BE2C (cell line): ENCODE results near the gene IMPA2.

ENCODE experiments used
- DNase-seq: peaks from one replicate; pipeline ENCODE4 v3.0.0-alpha.2; 2020
- H3K27me3 ChIP-seq: fragments of 250-450 bp; sonication (Bioruptor Pico); 2 replicates; pipeline ENCODE4 v1.5.1; 2020; ENCODE audit warnings: mild to moderate bottlenecking
- H3K36me3 ChIP-seq: fragments of 250-450 bp; sonication (Bioruptor Pico); 2 replicates; pipeline ENCODE4 v1.5.1; 2020; ENCODE audit warnings: mild to moderate bottlenecking
- H3K4me1 ChIP-seq: fragments of 250-450 bp; sonication (Bioruptor Pico); 2 replicates; pipeline ENCODE4 v1.5.1; 2020
- H3K4me3 ChIP-seq: 2 replicates; pipeline ENCODE4 v1.5.1; 2011; ENCODE audit warnings: low read depth, low read length
- H3K9me3 ChIP-seq: fragments of 250-450 bp; sonication (Bioruptor Pico); 2 replicates; pipeline ENCODE4 v1.5.1; 2020
- CTCF ChIP-seq: IDR thresholded peaks from 2 replicates; pipeline ENCODE4 v1.5.1; 2012; ENCODE audit warnings: mild to moderate bottlenecking, low read depth, low read length

Gene IMPA2

GRCh38 chr18:12044591-12044990, 63.3 kb downstream of the IMPA2 start:
- Histone ChIP-seq H3K9me3 (no peaks in the 10 kb centered on the region), H3K4me3 (no peak overlapping the region), H3K36me3 (no peaks in the 10 kb centered on the region), H3K4me1 (no peaks in the 10 kb centered on the region), H3K27me3 (no peaks in the 10 kb centered on the region)
- TF ChIP-seq CTCF, result no peak
- no peak for DNase-seq

DNA sequence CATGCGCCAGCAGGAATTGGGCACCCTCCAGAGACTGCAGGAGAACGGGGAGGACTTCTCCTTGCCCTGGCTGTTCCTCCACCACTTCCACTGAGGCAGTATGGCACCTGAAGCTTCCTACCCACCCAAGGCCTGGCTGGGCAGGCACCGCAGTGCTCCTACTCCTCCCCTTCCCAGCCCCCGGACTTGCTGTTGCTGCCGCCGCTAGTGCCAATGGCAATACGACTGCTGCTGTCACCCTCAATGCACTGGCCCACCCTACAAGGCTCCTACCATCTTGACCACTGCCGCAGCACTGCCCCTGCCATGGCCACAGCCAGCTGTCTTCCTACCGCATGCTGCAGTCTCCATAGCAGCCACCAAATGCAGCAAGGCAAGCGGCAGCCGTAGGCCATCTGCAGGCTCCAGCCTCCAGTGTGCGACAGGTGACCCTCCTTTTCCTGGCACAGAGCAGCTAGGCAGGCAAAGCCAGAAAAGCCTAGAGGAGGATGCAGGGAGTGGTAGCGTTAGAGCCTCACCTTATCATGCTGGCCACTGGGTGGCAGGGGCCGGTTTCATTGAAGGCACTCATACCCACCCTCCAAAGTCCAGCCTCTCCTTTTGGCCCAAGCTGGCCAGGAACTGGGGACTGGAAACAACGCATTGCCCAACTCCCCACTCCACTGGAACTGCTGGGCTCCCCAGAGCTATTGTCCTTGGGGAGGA, 64.9 kb downstream of the IMPA2 start:
- Histone ChIP-seq H3K4me3 (no peak overlapping the region), H3K27me3 (no peaks in the 10 kb centered on the region), H3K36me3 (no peaks in the 10 kb centered on the region), H3K9me3 (no peaks in the 10 kb centered on the region), H3K4me1 (no peaks in the 10 kb centered on the region)
- no peak for TF ChIP-seq CTCF
- DNase-seq, result no peak

DNA sequence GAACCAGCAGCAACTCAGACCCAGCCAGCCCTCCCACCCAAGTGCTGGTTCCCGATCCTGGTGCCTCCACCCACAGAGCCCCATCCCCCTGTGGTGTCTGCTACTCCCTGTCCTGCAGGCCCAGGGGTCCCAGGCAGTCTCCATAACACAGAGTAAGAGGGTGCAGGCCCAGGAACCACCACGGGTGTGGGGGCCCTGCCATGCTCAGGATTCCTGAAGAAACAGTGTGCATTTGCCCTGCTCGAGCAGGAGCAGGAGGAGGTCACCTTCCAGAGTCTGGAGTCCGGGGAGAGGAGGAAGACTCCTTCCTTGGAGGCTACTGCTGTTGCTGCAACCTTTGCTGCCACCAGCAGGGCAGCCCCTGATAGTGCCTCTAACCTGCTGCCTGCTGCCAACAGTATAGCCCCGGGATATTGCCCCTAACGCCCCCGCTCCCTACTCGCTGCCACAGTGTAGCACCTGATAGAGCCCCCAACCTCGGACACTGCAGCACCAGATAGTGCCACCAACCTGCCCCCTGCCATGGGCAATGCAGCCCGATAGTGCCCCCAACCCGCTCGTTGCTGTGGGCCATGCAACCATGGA, 65.5 kb downstream of the IMPA2 start:
- DNase-seq, result no peak
- TF ChIP-seq CTCF, result no peak
- Histone ChIP-seq H3K36me3 (no peaks in the 10 kb centered on the region), H3K4me3 (no peak overlapping the region), H3K4me1 (no peaks in the 10 kb centered on the region), H3K27me3 (no peaks in the 10 kb centered on the region), H3K9me3 (no peaks in the 10 kb centered on the region)

GRCh38 chr18:12048010-12048826, 66.9 kb downstream of the IMPA2 start:
- no peak for DNase-seq
- no peak overlapping the region for H3K4me3 ChIP-seq
- H3K9me3 ChIP-seq, result no peaks in the 10 kb centered on the region
- no peaks in the 10 kb centered on the region for H3K36me3 ChIP-seq
- no peaks in the 10 kb centered on the region for H3K27me3 ChIP-seq
- H3K4me1 ChIP-seq, result no peaks in the 10 kb centered on the region
- no peak for TF ChIP-seq CTCF

GRCh38 chr18:12048827-12049175, 67.5 kb downstream of the IMPA2 start:
- Histone ChIP-seq H3K36me3 (no peaks in the 10 kb centered on the region), H3K4me1 (no peaks in the 10 kb centered on the region)
- no peak for DNase-seq

More at GRCh38 chr18:12048827-12049175, 67.5 kb downstream of the IMPA2 start:
- Histone ChIP-seq H3K9me3 (no peaks in the 10 kb centered on the region), H3K4me3 (no peak overlapping the region), H3K27me3 (no peaks in the 10 kb centered on the region)
- no peak for TF ChIP-seq CTCF
